Activated CD4-positive, alpha-beta T cell treated with anti-CD3 and anti-CD28 coated beads, Interleukin-2, amount 10 ng/mL, durations not matched to agents 7 days and 5 days (primary cell): ENCODE data around the gene PHLDA3. TPM values are rescaled to one million over a fixed set of nuclear protein-coding genes. Genes with fewer than 3 reads are reported as not detected.

Experiments used
- CTCF ChIA-PET: fragments of 350-600 bp; sonication (Branson Sonifier 250); formaldehyde crosslinking; loops from one replicate; lab custom pipeline; 2021; ENCODE audit warnings: antibody characterized with exemption; lab: Charles Lee
- POLR2A ChIA-PET: fragments of 350-600 bp; sonication (Branson Sonifier 250); formaldehyde crosslinking; loops from one replicate; lab custom pipeline; 2021; ENCODE audit warnings: antibody characterized with exemption; lab: Charles Lee
- DNase-seq: peaks from one replicate; pipeline ENCODE4 v3.0.0-alpha.2; 2020
- H3K27ac Mint-ChIP-seq: one replicate; pipeline ENCODE4 v1.8.0; 2021; ENCODE audit warnings: mild to moderate bottlenecking, moderate library complexity, mixed read lengths
- H3K27me3 Mint-ChIP-seq: one replicate; pipeline ENCODE4 v1.8.0; 2021; ENCODE audit warnings: mixed read lengths
- H3K36me3 Mint-ChIP-seq: one replicate; pipeline ENCODE4 v1.8.0; 2021; ENCODE audit warnings: low read depth, mixed read lengths
- H3K4me1 Mint-ChIP-seq: one replicate; pipeline ENCODE4 v1.8.0; 2021; ENCODE audit warnings: mixed read lengths
- H3K4me3 Mint-ChIP-seq: one replicate; pipeline ENCODE4 v1.8.0; 2021; ENCODE audit warnings: mild to moderate bottlenecking, moderate library complexity, mixed read lengths
- H3K9me3 Mint-ChIP-seq: one replicate; pipeline ENCODE4 v1.8.0; 2021; ENCODE audit warnings: mixed read lengths
- total RNA-seq, 2 experiments: library from RNA; stranded (reverse); gene quantifications; one replicate each; pipeline ENCODE4 v1.2.3, GENCODE V29; 2021

The PHLDA3 gene
- total RNA-seq, 2 experiments from 2014 or later = 12.1 to 18.8 TPM

- Mint-ChIP-seq H3K27ac (no peak overlapping the region), H3K27me3 (peaks cover 13% of the 10 kb centered on the region), H3K4me3 (no peak overlapping the region), H3K9me3 (no peaks in the 10 kb centered on the region), H3K4me1 (peaks cover 12% of the 10 kb centered on the region), H3K36me3 (no peaks in the 10 kb centered on the region)
- CTCF ChIA-PET = no interaction called here
- POLR2A ChIA-PET = no interaction called here
- DNase-seq = no peak
These were observed 41.0 kb downstream of the PHLDA3 start for GRCh38 chr1:201427963-201428362.

- no peaks in the 10 kb centered on the region for H3K36me3 Mint-ChIP-seq
- H3K4me3 Mint-ChIP-seq = no peak overlapping the region
- POLR2A ChIA-PET = no interaction called here
- DNase-seq = peak; percentile 29
- no peak overlapping the region for H3K27ac Mint-ChIP-seq
- peaks cover 12% of the 10 kb centered on the region for H3K4me1 Mint-ChIP-seq
- H3K9me3 Mint-ChIP-seq = no peaks in the 10 kb centered on the region
- H3K27me3 Mint-ChIP-seq = peaks cover 13% of the 10 kb centered on the region
- CTCF ChIA-PET = no interaction called here
These were observed 42.3 kb downstream of the PHLDA3 start for GRCh38 chr1:201426479-201427310.

- H3K36me3 Mint-ChIP-seq = no peaks in the 10 kb centered on the region
- CTCF ChIA-PET = no interaction called here
These were observed 44.8 kb downstream of the PHLDA3 start for GRCh38 chr1:201424146-201424545.

GRCh38 chr1:201423655-201424054 is 45.3 kb downstream of the PHLDA3 start:
- Mint-ChIP-seq H3K36me3 (no peaks in the 10 kb centered on the region), H3K27ac (no peak overlapping the region), H3K27me3 (peaks cover 4% of the 10 kb centered on the region), H3K4me3 (no peak overlapping the region), H3K4me1 (peaks cover 12% of the 10 kb centered on the region), H3K9me3 (no peaks in the 10 kb centered on the region)
- ChIA-PET CTCF (no interaction called here), POLR2A (no interaction called here)
- DNase-seq = no peak

More at GRCh38 chr1:201424146-201424545, 44.8 kb downstream of the PHLDA3 start:
- no peak for DNase-seq
- no peak overlapping the region for H3K27ac Mint-ChIP-seq
- POLR2A ChIA-PET = no interaction called here
- H3K27me3 Mint-ChIP-seq = peaks cover 8% of the 10 kb centered on the region
- H3K4me1 Mint-ChIP-seq = peaks cover 12% of the 10 kb centered on the region
- no peaks in the 10 kb centered on the region for H3K9me3 Mint-ChIP-seq
- H3K4me3 Mint-ChIP-seq = no peak overlapping the region

GRCh38 chr1:201422436-201423030 is 46.5 kb downstream of the PHLDA3 start:
- H3K27ac Mint-ChIP-seq = no peak overlapping the region
- DNase-seq = no peak
- no peaks in the 10 kb centered on the region for H3K9me3 Mint-ChIP-seq
- H3K4me3 Mint-ChIP-seq = no peak overlapping the region
- H3K4me1 Mint-ChIP-seq = peaks cover 12% of the 10 kb centered on the region
- POLR2A ChIA-PET = no interaction called here
- no peaks in the 10 kb centered on the region for H3K36me3 Mint-ChIP-seq
- CTCF ChIA-PET = no interaction called here
- H3K27me3 Mint-ChIP-seq = peaks cover 3% of the 10 kb centered on the region

- H3K9me3 Mint-ChIP-seq = no peaks in the 10 kb centered on the region
- no peak for DNase-seq
- no peaks in the 10 kb centered on the region for H3K36me3 Mint-ChIP-seq
- H3K4me1 Mint-ChIP-seq = peaks cover 10% of the 10 kb centered on the region
- H3K27me3 Mint-ChIP-seq = peaks cover 2% of the 10 kb centered on the region
- CTCF ChIA-PET = no interaction called here
- no peak overlapping the region for H3K4me3 Mint-ChIP-seq
- no peak overlapping the region for H3K27ac Mint-ChIP-seq
- POLR2A ChIA-PET = no interaction called here
These were observed 47.0 kb downstream of the PHLDA3 start for GRCh38 chr1:201422026-201422425.

GRCh38 chr1:201421041-201421440 is 47.9 kb downstream of the PHLDA3 start:
- CTCF ChIA-PET = interaction anchor here (1.7 kb wide), 1 partner anchor 27 kb away, joined by 5 read pairs; no protein-coding TSS in a partner anchor
- Mint-ChIP-seq H3K36me3 (no peaks in the 10 kb centered on the region), H3K27ac (no peak overlapping the region), H3K4me1 (peaks cover 1% of the 10 kb centered on the region), H3K4me3 (no peak overlapping the region), H3K9me3 (no peaks in the 10 kb centered on the region), H3K27me3 (peaks cover 3% of the 10 kb centered on the region)
- POLR2A ChIA-PET = no interaction called here
- no peak for DNase-seq

- ChIA-PET POLR2A (no interaction called here), CTCF (interaction anchor here (1.7 kb wide), 1 partner anchor 28 kb away, joined by 5 read pairs; no protein-coding TSS in a partner anchor)
- H3K36me3 Mint-ChIP-seq = no peaks in the 10 kb centered on the region
- no peaks in the 10 kb centered on the region for H3K9me3 Mint-ChIP-seq
- H3K27ac Mint-ChIP-seq = no peak overlapping the region
- no peak for DNase-seq
- H3K27me3 Mint-ChIP-seq = peaks cover 2% of the 10 kb centered on the region
- no peaks in the 10 kb centered on the region for H3K4me1 Mint-ChIP-seq
- H3K4me3 Mint-ChIP-seq = no peak overlapping the region
These were observed 48.4 kb downstream of the PHLDA3 start for GRCh38 chr1:201420608-201421002.

GRCh38 chr1:201419746-201420607 is 49.0 kb downstream of the PHLDA3 start:
- Mint-ChIP-seq H3K4me1 (no peaks in the 10 kb centered on the region), H3K9me3 (no peaks in the 10 kb centered on the region), H3K27me3 (peaks cover 2% of the 10 kb centered on the region), H3K4me3 (no peak overlapping the region), H3K36me3 (no peaks in the 10 kb centered on the region), H3K27ac (no peak overlapping the region)
- POLR2A ChIA-PET = no interaction called here
- CTCF ChIA-PET = interaction anchor here (1.7 kb wide), 1 partner anchor 28 kb away, joined by 5 read pairs; no protein-coding TSS in a partner anchor
- no peak for DNase-seq

GRCh38 chr1:201419256-201419655 is 49.7 kb downstream of the PHLDA3 start:
- no peaks in the 10 kb centered on the region for H3K9me3 Mint-ChIP-seq
- peaks cover 2% of the 10 kb centered on the region for H3K27me3 Mint-ChIP-seq
- ChIA-PET POLR2A (no interaction called here), CTCF (interaction anchor here (1.7 kb wide), 1 partner anchor 29 kb away, joined by 5 read pairs; no protein-coding TSS in a partner anchor)
- H3K4me3 Mint-ChIP-seq = no peak overlapping the region
- DNase-seq = no peak
- H3K4me1 Mint-ChIP-seq = no peaks in the 10 kb centered on the region
- no peaks in the 10 kb centered on the region for H3K36me3 Mint-ChIP-seq
- H3K27ac Mint-ChIP-seq = no peak overlapping the region

GRCh38 chr1:201418461-201418860 is 50.5 kb downstream of the PHLDA3 start:
- H3K4me3 Mint-ChIP-seq = no peak overlapping the region
- H3K27me3 Mint-ChIP-seq = peaks cover 2% of the 10 kb centered on the region
- POLR2A ChIA-PET = no interaction called here
- no peak overlapping the region for H3K27ac Mint-ChIP-seq
- no peaks in the 10 kb centered on the region for H3K4me1 Mint-ChIP-seq
- DNase-seq = no peak
- H3K36me3 Mint-ChIP-seq = no peaks in the 10 kb centered on the region
- CTCF ChIA-PET = interaction anchor here (1.2 to 1.4 kb wide), 2 partner anchors 14 to 17 kb away, joined by 3 to 4 read pairs; no protein-coding TSS in a partner anchor
- H3K9me3 Mint-ChIP-seq = no peaks in the 10 kb centered on the region
